HG03039 (cell line): ENCODE results near the gene GLS.
"Not testable (repeated sequence)": the region's sequence is repeated elsewhere in the genome, so short reads cannot be mapped to it uniquely, and the experiment has no call there.

ENCODE experiments used
- ATAC-seq: cut with Tn5 transposase; IDR thresholded peaks from one replicate; pipeline ENCODE4 v1.9.1; 2021; ENCODE audit warnings: mild to moderate bottlenecking, moderate library complexity; ENCODE audit not compliant: unreplicated experiment

The GLS gene

DNA sequence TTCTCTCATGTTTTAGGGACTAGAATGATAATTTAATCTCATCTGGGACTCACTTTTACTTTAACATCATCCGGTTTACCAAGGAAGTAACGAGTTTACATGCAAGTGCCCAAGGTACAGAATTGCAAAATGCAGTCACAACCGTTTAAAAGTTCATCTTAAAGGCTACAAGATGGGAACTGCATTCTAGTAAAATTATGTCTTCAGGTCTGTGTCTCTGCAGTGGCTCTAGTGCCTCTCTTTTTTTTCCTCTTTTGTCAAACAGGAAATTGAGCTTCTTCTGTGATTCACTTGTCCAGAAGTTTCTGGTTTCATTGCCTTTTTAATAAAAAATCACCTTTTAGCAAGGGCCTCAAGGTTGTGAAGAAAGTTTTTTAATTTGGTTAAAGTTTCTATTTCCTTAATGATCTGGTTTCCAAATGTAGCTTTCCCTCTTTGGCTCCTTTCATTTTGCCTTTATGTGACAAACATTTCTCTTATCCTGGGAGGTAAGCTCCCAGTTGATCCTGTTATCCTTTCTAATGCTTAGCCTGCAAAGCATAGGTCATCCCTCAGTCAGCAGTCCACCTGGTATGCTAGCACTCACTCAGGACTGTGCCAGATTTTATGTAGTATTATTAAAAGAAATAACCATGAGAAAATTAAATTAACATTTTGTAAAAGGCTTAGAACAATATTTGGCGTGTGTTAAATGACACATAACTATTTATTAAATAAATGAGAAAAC, 2.4 kb downstream of the GLS start:
- no peak for ATAC-seq

DNA sequence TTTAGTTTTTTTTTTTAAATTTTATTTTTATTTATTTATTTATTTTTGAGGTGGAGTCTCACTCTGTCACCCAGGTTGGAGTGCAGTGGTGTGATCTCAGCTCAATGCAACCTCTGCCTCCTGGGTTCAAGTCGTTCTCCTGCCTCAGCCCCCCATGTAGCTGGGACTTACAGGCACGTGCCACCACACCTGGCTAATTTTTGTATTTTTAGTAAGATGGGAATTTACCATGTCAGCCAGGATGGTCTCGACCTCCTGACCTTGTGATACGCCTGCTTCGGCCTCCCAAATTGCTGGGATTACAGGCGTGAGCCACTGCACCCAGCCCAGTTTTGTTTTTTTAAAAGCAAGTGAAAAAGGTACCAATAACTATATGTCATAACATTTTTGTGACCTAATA, 5.2 kb downstream of the GLS start:
- ATAC-seq, result not testable (repeated sequence)

DNA sequence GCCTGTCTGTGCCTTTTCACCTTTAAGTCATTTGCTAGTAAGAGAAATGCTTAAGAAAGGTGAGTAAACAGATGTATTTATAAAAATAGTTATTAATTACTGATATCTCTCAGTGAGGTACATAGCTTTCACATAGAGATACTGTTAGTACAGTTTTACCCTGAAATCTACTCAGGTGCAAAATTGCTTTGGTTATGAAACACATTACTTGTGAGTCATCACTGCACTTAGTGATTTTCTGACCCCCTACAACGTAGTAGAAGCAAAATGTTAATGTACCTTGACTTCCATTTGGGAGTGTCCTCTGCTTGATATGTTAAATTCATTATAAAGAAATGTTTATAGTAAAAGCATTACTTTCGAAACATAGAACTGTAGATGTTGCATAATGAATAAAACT, 6.5 kb downstream of the GLS start:
- ATAC-seq, result peak; percentile 56

DNA sequence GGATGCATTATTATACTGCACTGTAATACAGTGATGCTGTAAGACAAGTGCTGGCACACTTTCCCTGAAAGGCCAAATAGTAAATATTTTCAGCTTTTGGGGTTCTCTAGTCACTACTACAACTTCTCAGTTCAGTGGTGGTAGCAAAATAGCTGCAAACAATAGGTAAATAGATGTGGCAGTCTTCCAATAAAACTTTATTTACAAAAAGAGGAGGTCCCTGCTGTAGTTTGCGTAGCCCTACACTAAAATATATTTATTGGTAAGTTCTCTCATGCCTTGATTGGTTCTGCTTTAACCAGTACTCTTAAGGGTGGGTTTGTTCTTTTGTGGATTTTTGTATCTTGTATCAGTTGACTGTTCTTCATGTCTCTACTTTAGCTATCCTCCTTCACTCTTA, 7.8 kb downstream of the GLS start:
- ATAC-seq, result no peak

DNA sequence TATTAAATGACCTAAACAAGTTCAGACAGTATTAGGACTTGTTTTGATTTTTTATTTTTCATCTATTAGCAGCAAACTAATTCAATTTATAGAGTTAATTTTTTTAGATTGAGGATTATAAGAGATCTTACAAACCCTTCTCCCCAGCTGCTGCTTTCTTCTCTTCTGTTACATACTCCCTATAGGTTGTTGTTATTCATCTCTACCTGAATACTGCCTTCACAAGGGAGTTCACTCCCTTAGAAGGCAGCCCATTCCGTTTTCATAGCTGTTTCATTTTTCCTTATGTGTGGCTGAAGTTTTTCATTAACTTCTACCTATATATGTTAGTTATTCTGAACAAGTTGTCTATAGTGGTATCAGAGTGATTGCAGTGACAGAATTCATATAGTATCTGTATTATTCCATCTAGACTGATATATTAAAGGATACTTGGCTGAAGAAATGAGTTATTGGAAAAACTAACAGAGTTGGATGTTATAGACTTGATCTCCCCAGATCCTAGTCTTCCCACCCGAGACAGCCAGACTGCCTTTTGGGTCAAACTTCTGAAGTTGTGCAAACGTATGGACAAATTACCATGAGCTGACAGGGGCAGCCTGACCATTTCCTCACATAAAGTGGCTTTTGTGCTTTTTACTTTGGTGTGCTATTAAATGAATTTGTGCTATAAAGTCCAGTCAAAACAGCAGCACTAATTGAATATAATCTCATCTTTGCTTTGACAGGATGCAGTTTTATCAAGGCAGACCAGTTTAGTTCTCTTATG, 8.7 kb downstream of the GLS start:
- no peak for ATAC-seq

DNA sequence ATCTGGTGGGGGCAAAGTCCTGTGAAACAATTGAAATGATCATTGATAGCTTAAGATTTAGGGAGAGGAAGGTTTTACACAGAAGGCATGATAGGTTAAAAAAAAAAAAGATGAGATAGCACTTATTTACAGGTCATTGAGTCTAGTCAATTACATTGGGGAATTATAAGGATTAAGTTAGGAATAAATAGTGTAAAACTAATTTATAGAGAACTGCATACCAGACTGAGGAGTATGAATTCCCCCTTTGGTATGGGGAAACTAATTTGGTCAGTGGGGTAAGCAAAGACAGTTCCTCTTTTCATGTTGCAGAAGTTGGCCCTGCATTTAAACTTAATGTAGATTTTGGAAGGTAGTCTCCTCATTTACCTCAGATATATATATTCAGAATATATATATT, 10.8 kb downstream of the GLS start:
- no peak for ATAC-seq

DNA sequence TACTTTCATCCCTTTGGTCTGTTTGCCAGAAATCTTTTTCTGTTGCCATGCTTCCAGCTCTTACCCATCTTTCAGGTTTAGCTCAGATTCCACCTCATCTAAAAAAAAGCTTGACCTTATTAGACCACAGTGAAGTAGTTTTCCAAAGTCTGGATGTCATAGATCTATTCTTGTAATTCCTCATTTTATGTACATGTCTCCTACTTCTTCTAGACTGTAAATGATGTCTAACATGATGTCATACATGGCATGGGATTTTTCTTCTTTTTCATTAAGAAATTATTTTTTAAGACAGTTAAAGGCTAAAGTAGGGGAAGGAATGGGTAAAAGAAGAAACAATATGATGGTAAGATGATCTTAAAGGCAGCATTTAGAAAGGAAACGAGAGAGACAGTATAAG, 11.3 kb downstream of the GLS start:
- ATAC-seq, result no peak

DNA sequence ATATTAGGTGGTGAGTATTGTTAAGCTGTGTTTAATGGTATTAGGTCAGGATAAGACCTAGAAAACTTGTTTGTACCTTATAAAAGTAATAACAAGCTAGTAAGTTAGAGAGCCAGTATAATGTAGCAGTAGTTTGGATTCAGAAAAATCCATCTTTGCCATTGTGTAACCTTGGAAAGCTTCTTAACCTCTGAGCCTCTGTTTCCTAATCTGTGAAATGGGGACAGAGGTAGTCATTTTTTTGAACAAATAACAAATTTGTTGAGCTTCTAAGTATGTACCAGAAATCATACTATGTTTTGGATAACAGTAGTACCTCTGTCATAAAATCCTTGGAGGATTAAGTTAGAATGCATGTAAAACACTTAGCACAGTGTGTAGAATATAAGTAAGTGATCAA, 12.5 kb downstream of the GLS start:
- ATAC-seq, result no peak

DNA sequence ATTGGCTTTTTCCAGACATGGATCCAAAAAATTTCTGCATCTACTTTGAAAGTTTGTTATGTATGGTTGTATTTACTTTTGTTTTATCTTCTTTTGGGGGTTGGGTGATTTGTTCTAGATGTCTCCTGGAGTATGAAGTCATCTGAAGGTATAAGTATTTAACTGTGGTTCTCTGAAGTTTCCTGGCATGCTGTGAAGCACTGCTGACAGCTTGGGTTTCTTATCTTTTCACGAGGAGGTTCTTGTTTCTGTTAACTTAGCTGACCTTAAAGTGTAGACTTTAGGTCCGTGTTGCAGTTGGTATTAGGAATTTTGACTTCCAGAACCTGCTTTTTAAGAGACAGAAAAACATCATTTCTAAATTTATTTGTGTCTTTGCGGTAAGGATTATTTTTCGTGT, 15.9 kb downstream of the GLS start:
- ATAC-seq, result no peak

DNA sequence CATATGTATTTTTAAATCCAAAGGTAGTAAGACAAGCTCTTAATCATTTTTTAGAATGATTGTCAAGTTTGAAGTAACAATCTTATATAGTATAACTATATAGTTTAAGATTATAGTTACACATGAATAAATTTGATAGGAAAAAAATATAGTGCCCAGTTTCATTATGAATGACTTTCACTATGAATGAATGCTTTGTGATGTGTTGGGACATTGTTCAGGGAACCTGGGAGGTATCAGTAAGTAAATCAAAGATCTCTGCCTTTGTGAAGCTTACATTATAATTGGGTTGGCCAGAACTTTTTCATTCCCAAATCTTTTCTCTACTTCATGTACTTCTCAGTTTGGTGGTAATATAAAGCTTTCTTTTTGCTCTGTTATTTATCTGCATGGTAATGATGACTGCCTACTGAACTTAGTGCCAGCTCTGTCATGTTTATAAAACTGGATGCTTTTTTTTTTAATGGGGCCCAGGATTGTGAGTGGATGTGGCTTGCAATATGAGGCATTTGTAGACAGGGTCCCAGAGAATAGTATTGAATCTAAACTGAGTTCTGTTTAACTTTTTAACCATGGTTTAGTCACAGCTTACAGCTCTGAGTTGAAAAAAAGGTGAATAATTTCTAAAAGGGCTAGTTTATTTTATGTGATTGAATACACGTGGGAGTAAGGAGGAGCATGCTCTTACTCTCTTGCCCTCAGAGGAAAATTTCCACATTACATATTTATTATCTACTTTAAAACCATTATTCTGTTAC, 23.3 kb downstream of the GLS start:
- no peak for ATAC-seq

DNA sequence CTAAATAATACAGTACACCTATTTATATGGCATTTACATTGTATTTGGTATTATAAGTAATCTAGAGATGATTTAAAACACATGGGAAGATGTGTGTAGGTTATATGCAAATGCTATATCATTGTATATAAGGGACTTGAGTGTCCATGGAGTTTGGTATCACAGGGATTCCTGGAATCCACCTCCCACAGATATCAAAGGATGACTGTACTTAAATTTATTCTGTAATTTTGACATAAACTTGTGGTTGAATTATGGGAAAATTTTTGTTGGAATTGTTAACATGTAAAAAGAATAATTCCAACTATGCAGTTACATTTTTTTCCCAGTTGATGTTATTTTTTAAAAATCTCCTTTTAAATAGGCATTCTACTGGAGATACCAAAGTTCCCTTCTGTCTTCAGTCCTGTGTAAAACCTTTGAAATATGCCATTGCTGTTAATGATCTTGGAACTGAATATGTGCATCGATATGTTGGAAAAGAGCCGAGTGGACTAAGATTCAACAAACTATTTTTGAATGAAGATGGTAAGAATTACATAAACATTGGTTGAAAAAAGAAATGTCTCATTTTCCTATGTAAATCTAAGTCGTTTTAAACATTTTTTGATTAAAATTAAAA, 24.1 kb downstream of the GLS start:
- no peak for ATAC-seq

- ATAC-seq, result no peak
These were observed 27.9 kb downstream of the GLS start for GRCh38 chr2:190908532-190908931.

- no peak for ATAC-seq
These were observed 29.1 kb downstream of the GLS start for GRCh38 chr2:190909680-190910079.

- ATAC-seq, result no peak
These were observed 29.9 kb downstream of the GLS start for GRCh38 chr2:190910341-190911136.

DNA sequence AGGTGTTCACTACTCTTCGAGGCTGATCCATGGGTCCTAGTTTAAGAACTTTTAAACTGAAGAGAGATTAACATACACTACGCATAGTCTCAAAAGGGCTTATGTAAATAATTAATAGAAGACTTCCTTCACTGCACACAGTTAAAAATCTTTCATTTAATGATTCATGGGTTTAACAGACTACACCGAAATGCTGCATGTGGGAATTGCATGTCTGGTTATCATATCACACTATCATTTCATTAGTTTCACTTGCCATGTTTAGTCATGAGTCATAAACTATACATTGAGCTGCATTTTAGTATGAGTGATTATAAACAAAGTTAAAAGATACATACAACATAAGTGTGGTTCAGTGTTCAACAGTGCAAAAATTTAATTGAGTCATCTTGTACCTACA, 31.2 kb downstream of the GLS start:
- ATAC-seq, result no peak

DNA sequence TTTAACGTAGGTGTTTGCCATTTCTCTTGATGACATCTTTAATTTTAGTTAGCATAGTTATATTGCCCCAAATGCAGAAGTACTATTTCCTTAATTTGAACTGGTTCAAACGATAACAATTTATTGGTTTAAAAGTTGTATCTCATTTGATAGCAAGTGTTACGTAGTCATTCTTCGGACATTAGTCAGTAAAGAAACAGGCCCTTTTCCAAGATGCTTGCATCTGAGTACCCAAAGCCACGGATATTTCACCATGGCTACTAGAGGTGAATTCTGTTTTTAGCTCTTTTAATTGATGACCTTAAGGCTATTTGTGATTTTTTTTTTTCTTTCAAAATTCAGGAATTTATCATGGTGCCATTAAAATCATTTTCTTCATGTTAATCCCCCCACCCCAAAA, 32.1 kb downstream of the GLS start:
- no peak for ATAC-seq

DNA sequence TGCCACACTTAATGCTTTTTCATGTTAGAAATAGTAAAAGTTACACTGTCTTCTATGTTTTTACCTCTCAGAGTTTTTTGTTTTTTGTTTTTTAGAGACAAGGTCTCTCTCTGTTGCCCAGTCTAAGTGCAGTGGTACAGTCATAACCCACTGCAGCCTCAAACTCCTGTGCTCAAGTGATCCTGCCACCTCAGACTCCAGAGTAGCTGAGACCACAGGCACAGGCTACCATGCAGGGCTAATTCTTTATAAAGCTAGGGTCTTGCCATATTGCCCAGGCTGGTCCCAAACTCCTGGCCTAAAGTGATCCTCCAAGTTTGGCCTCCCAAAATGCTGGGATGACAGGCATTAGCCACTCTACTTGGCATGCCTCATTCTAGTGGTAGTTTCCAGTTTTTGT, 33.1 kb downstream of the GLS start:
- ATAC-seq, result no peak

- ATAC-seq, result no peak
These were observed 36.2 kb downstream of the GLS start for GRCh38 chr2:190916829-190917228.

DNA sequence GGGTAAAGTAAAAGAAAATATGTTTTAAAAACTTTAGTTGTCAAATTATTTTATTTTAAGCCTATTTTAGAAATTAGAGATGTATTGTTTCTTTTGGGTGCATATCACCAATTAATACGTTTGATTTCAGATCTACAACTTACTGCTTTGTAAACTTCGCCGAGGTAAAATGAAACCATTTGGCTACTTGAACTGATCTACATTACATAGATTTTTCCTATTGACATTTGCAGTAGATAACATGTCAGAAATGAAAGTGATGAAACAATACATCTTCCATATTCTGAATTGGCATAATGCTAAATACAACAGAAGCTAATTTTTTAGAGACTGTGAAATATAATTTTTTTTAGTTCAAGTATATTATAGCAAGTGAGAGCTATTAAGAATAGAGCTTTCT, 39.5 kb downstream of the GLS start:
- ATAC-seq, result no peak

DNA sequence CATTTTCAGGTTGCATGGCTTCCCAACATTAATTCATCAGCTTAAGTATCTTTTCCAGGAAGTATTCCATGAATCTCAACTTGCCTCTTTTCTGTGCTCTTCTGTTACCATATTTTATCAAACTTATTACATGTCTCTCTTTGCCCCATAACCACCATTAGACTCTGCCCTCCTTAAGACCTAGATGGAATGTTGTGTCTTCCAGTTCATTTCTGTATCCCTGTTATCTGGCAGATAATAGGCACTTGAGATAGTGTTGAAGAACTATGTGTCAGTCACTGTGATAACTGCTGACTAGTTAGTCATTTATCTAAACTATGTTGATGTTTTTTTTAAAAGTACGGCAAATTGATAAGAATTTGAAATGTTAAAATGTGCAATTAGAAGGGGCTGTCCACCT, 41.8 kb downstream of the GLS start:
- ATAC-seq, result no peak

GRCh38 chr2:190927301-190927700, 46.7 kb downstream of the GLS start:
- no peak for ATAC-seq
